HG03378 (cell line): ENCODE results near the gene LHCGR.
A peak's percentile ranks its signal among the peaks of the same experiment; 100 is the strongest.
"Not testable (repeated sequence)": the region's sequence is repeated elsewhere in the genome, so short reads cannot be mapped to it uniquely, and the experiment has no call there.

ENCODE experiments used
- ATAC-seq: cut with Tn5 transposase; IDR thresholded peaks from one replicate; pipeline ENCODE4 v1.9.1; 2021; ENCODE audit warnings: mild to moderate bottlenecking, moderate library complexity; ENCODE audit not compliant: unreplicated experiment

Gene LHCGR

GRCh38 chr2:48749291-48750127 lies 6.0 kb downstream of the LHCGR start:
- ATAC-seq = peak; percentile 48

- ATAC-seq = no peak
These were observed 8.2 kb downstream of the LHCGR start for GRCh38 chr2:48747319-48747718.

DNA sequence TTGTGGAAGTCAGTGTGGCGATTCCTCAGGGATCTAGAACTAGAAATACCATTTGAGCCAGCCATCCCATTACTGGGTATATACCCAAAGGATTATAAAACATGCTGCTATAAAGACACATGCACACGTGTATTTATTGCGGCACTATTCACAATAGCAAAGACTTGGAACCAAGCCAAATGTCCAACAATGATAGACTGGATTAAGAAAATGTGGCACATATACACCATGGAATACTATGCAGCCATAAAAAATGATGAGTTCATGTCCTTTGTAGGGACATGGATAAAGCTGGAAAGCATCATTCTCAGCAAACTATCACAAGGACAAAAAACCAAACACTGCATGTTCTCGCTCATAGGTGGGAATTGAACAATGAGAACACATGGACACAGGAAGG lies 16.3 kb downstream of the LHCGR start:
- ATAC-seq = not testable (repeated sequence)

DNA sequence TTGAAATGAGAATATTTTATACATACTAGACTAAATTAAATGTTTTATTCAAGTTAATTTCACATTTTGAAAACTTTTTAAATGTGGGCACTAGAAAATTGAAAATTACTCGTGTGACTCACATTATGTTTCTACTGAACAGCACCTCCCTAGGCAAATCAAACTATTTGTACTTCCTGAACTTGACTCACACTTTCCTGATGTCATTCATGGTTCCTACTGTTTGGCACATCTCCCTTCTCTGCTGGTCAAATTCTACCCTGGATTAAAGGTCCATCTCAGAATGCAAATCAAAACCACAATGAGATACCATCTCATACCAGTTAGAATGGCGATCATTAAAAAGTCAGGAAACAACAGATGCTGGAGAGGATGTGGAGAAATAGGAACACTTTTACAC lies 16.7 kb downstream of the LHCGR start:
- ATAC-seq = no peak

DNA sequence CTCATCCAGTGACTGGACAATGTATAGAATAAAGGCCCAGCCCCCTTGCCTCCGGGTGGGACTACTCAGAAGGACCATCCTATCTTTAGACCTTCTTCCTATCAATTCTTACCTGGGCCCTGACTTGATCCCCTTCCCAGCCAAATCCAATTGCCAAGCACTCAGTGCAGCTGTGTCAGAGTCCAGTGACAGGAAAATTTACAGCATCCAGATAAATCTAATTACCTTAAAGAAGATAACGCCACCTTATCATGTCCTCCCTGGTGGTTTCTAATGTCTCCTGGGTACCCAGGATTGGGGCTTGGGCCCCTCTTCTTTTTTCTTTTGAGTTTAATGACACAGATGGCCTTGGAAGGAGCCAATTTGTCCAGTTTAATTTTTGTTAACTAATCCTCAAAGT lies 19.3 kb downstream of the LHCGR start:
- no peak for ATAC-seq

- ATAC-seq = no peak
These were observed 20.8 kb downstream of the LHCGR start for GRCh38 chr2:48734576-48735303.

- ATAC-seq = no peak
These were observed 22.4 kb downstream of the LHCGR start for GRCh38 chr2:48733067-48733503.

- ATAC-seq = no peak
These were observed 26.7 kb downstream of the LHCGR start for GRCh38 chr2:48728840-48729239.

DNA sequence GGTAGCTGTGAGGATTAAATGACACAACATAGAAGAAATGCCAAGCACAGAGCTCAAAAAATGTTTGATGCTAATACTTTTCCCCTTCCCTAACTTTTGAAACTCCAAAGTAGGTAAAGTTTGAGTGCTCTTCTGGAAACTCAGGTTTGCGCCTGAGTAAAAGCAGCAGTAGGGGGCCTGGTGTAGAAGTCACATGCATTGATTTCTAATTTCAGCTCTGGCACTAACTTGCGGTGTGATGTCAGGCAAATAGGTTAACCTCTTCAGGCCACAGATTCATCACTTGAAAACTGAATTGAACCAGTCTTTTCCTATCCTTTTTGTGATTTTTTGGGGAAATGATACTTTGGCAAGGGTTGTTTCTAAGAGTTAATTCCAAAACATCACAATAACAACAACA lies 27.2 kb downstream of the LHCGR start:
- ATAC-seq = no peak

GRCh38 chr2:48727560-48727959 lies 28.0 kb downstream of the LHCGR start:
- ATAC-seq = no peak

DNA sequence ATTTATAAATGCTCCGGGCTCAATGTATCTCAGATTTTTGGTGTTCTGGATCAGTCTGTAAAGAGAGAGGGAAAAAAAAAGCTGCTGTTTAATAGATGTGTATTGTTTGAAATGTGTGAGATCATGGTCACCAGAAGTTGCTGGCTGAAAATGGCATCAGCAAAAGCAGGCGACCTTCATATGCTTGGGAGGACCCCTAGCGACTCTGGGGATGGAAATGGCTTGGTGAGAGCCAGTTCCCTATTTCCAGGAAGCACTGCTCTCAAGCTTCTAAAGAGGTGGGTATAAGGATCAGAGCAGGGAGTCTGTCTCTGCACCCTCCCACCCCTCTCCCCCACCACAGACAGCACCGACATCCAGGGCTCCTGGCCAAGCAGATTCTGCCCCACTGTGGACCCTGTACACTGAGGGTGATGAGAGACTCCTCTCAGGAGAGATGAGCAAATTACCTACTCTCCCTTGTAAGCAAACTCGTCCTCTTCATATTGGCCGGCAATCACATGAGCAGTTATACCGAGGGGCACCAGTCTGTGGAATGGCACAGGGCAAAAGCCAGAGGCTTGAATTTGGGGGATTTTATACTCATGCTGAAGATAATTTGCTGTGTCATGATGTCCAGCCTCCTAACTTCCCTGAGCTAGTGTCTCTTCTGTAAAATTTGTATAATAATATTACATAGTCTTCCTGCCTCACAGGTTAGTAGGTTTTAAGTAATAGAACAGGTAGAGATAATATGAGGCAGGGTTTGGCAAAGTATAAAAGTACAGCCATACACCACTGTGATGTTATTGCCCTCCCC lies 29.6 kb downstream of the LHCGR start:
- no peak for ATAC-seq

GRCh38 chr2:48724278-48724677 lies 31.2 kb downstream of the LHCGR start:
- ATAC-seq = no peak

GRCh38 chr2:48723129-48723528 lies 32.4 kb downstream of the LHCGR start:
- no peak for ATAC-seq

DNA sequence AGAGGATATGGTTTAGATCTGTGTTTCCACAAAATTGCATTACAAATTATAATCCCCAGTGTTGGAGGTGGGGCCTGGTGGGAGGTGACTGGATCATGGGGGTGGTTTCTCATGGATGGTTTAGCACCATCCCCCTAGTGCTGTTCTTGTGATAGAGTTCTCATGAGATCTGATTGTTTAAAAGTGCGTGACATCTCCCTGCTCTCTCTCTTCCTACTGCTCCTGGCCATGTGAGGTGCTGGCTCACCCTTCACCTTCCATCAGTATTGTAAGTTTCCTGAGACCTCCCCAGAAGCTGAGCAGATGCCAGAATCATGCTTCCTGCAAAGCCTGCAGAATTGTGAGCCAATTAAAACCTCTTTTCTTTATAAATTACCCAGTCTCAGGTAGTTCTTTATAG lies 33.1 kb downstream of the LHCGR start:
- ATAC-seq = no peak

GRCh38 chr2:48721158-48721557 lies 34.4 kb downstream of the LHCGR start:
- ATAC-seq = no peak

DNA sequence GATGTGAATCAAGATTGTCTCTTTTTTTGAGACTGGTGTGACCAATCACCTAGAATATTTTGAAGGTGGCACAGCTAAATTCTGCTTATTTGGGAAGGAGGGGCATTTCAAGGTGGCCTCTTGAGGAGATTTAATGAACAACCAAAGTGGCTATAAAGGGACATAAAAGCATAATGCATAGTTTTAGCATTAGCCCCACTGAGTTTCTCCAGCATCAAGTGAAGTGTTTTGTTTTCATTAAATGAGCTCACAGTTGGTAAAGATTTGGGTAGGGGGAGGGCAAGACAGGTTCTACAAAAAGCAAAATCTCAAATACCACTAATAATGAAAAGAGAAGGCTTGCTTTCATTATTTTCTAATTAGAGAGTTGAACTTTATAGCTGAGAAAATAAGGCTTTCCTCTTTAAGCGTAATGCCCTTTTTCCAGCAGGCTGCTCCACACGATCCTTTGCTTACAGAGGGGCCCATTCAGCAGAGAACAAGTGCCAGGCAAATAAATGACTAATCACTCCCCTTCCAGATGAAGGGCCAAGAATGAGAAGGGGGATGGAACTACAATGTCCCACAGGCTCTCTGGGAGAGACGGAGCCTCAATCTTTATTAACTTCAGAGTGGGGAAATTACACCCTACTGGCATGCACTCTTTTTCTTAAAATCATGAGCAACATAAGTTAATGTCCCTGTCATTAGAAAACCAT lies 35.9 kb downstream of the LHCGR start:
- ATAC-seq = no peak

DNA sequence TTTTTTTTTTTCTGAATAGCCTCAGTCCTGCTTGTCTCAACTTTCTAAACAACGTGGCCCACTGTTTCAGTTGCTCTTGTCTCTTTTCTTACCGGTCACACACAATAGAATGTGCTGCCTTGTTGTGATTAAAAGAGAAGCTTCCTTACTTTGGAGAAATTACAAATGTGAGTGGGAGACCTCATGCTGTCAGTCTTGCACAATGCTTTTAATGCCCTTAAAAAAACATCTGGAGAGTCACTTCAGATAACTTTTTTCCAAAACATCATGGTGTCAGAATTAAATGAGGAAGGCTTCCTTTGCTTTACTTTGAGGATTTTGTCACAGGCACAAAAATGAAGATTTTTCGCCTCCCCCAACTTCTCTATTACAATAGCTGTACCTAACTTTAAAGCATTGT lies 37.7 kb downstream of the LHCGR start:
- ATAC-seq = no peak

DNA sequence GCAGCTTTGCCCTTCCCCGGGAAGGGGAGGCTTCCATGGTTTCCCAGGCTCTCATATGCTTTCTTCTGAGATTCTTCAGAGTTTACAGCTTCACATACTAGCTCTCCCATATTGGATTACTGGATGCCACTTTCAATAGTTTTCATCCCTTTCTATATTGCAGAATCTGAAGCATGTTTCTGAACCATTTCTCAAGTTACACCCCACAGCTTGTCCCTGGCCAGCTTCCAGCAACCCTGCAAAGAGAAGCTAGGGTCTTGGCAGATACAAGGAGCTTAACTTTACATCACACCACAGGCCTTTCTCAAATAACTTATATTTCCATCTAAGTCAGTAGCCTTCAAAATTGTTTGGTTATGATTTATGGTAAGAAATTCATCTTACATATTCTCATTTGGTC lies 39.6 kb downstream of the LHCGR start:
- ATAC-seq = no peak

- no peak for ATAC-seq
These were observed 40.3 kb downstream of the LHCGR start for GRCh38 chr2:48715042-48715899.

DNA sequence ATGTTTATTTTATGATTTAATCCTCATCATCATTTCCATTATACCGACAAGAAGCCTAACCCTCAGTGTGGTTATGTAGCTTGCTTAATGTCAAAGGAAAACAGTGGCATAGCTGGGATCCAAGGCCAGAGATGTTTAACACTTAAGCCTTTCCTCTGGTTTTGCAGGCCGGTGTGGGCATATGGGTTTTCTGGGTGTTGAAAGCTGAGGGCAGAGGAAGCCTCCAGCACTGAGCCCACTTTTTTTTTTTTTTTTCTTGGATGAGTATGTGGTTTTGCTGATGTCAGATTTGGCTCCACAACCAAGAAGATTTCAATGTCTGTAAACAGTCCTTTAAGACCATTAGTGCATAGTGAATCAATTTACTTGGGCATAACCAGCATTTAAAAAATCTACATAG lies 41.3 kb downstream of the LHCGR start:
- ATAC-seq = no peak
